Loucy (cell line): ENCODE data around the gene THY1.

ENCODE experiments used
- EZH2phosphoT487 ChIP-seq: fragments of 200-600 bp; IDR thresholded peaks from 2 replicates; pipeline ENCODE4 v1.6.1; 2018; ENCODE audit warnings: antibody characterized with exemption, mild to moderate bottlenecking, moderate library complexity, borderline replicate concordance
- TF ChIP-seq, protein P1 (sequence below): fragments of 200-600 bp; sonication (generic); conservative IDR thresholded peaks from 2 replicates; pipeline ENCODE4 v1.5.1; 2014; ENCODE audit warnings: mild to moderate bottlenecking, antibody characterized with exemption, low read length

DNA sequence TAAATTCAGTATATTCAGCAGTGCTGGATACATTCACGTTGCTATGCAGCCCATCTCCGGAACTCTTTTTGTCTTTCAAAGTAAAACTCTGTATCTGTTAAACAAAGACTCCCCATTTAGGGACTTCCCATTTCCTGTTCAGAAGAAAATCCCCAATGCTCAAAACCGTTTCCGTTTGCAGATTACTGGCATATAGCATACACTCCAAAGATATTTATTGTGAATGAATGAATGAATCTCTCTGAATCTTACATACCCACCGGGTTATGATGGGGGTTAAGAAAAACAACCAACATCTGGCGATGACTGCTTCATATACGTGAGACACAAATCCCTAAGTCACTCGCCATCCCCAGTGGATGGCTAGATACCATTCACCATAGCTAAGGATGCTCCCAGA is 1.6 kb downstream of the THY1 start:
- TF ChIP-seq, protein P1, sequence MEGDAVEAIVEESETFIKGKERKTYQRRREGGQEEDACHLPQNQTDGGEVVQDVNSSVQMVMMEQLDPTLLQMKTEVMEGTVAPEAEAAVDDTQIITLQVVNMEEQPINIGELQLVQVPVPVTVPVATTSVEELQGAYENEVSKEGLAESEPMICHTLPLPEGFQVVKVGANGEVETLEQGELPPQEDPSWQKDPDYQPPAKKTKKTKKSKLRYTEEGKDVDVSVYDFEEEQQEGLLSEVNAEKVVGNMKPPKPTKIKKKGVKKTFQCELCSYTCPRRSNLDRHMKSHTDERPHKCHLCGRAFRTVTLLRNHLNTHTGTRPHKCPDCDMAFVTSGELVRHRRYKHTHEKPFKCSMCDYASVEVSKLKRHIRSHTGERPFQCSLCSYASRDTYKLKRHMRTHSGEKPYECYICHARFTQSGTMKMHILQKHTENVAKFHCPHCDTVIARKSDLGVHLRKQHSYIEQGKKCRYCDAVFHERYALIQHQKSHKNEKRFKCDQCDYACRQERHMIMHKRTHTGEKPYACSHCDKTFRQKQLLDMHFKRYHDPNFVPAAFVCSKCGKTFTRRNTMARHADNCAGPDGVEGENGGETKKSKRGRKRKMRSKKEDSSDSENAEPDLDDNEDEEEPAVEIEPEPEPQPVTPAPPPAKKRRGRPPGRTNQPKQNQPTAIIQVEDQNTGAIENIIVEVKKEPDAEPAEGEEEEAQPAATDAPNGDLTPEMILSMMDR, result no peak
- no peak for TF ChIP-seq EZH2phosphoT487
